Trophoblast cell (in vitro differentiated cells and primary cell): ENCODE data around the gene ASH1L.
"Not testable (repeated sequence)": the region's sequence is repeated elsewhere in the genome, so short reads cannot be mapped to it uniquely, and the experiment has no call there.

Experiments used
- DNase-seq, 2 donors: peaks; one replicate each; pipeline ENCODE4 v3.0.0-alpha.2; 2016
- H2AFZ ChIP-seq: 2 replicates; pipeline ENCODE4 v1.6.1; 2013; ENCODE audit warnings: low read length, moderate library complexity, mild to moderate bottlenecking; ENCODE audit not compliant: insufficient read depth, poor library complexity
- H2AK5ac ChIP-seq: 2 replicates; pipeline ENCODE4 v1.6.1; 2013; ENCODE audit warnings: mild to moderate bottlenecking, low read length
- H2BK120ac ChIP-seq: 2 replicates; pipeline ENCODE4 v1.6.1; 2013; ENCODE audit warnings: low read length, mild to moderate bottlenecking, moderate library complexity; ENCODE audit not compliant: insufficient read depth, poor library complexity
- H2BK12ac ChIP-seq: 2 replicates; pipeline ENCODE4 v1.6.1; 2013; ENCODE audit warnings: mild to moderate bottlenecking, low read length, moderate library complexity
- H2BK5ac ChIP-seq: 2 replicates; pipeline ENCODE4 v1.6.1; 2013; ENCODE audit warnings: low read length, low read depth, moderate library complexity, mild to moderate bottlenecking; ENCODE audit not compliant: poor library complexity
- H3K14ac ChIP-seq: 2 replicates; pipeline ENCODE4 v1.6.1; 2013; ENCODE audit warnings: mild to moderate bottlenecking, low read length
- H3K18ac ChIP-seq: 2 replicates; pipeline ENCODE4 v1.6.1; 2013; ENCODE audit warnings: mild to moderate bottlenecking, low read length
- H3K23ac ChIP-seq: 2 replicates; pipeline ENCODE4 v1.6.1; 2013; ENCODE audit warnings: low read length
- H3K27ac ChIP-seq: 2 replicates; pipeline ENCODE4 v1.5.1; 2013; ENCODE audit warnings: low read depth, mild to moderate bottlenecking, inconsistent platforms, low read length, moderate library complexity
- H3K27me3 ChIP-seq: 2 replicates; pipeline ENCODE4 v1.6.1; 2013; ENCODE audit warnings: inconsistent platforms, mild to moderate bottlenecking, low read length, moderate library complexity; ENCODE audit not compliant: insufficient read depth
- H3K36me3 ChIP-seq, 2 experiments: 1 replicate in 1 of 2; 2 replicates in 1 of 2; pipeline ENCODE4 v1.6.1; 2013; ENCODE audit warnings: low read length in 2 of 2, mild to moderate bottlenecking in 2 of 2, moderate library complexity in 1 of 2; ENCODE audit not compliant: insufficient read depth in 2 of 2, control insufficient read depth in 1 of 2
- H3K4ac ChIP-seq: 2 replicates; pipeline ENCODE4 v1.6.1; 2013; ENCODE audit warnings: low read depth, mild to moderate bottlenecking, low read length, moderate library complexity
- H3K4me1 ChIP-seq, 2 experiments: 1 replicate in 1 of 2; 2 replicates in 1 of 2; pipeline ENCODE4 v1.6.1; 2013; ENCODE audit warnings: low read length in 2 of 2, mild to moderate bottlenecking in 2 of 2, moderate library complexity in 1 of 2; ENCODE audit not compliant: insufficient read depth in 2 of 2, control insufficient read depth in 1 of 2
- H3K4me2 ChIP-seq: 2 replicates; pipeline ENCODE4 v1.6.1; 2013; ENCODE audit warnings: inconsistent platforms, mild to moderate bottlenecking, low read length, moderate library complexity
- H3K4me3 ChIP-seq: 2 replicates; pipeline ENCODE4 v1.5.1; 2013; ENCODE audit warnings: mild to moderate bottlenecking, low read depth, low read length, inconsistent platforms
- H3K79me1 ChIP-seq: one replicate; pipeline ENCODE4 v1.6.1; 2013; ENCODE audit warnings: low read length
- H3K79me2 ChIP-seq: 2 replicates; pipeline ENCODE4 v1.6.1; 2013; ENCODE audit warnings: low read length, mild to moderate bottlenecking; ENCODE audit not compliant: control insufficient read depth, insufficient read depth, poor library complexity
- H3K9ac ChIP-seq: 2 replicates; pipeline ENCODE4 v1.6.1; 2013; ENCODE audit warnings: mild to moderate bottlenecking, low read length
- H3K9me3 ChIP-seq: 2 replicates; pipeline ENCODE4 v1.6.1; 2013; ENCODE audit warnings: low read depth, mild to moderate bottlenecking, control low read depth, inconsistent platforms, low read length; ENCODE audit not compliant: insufficient read depth
- H4K12ac ChIP-seq: 2 replicates; pipeline ENCODE4 v1.6.1; 2013; ENCODE audit warnings: low read depth, mild to moderate bottlenecking, low read length, moderate library complexity
- H4K8ac ChIP-seq: 2 replicates; pipeline ENCODE4 v1.6.1; 2013; ENCODE audit warnings: low read depth, mild to moderate bottlenecking, low read length, moderate library complexity
- H4K91ac ChIP-seq: one replicate; pipeline ENCODE4 v1.6.1; 2013; ENCODE audit warnings: low read depth, mild to moderate bottlenecking, low read length, moderate library complexity
- WGBS: extraction: QIAGEN DNeasy Blood & Tissue Kit; methylation state at CpG from one replicate; pipeline ENCODE4 v1.1.7; 2013; ENCODE audit warnings: missing lambda C conversion rate; ENCODE audit not compliant: insufficient read length, insufficient coverage; ENCODE audit errors: extremely low coverage; 5-methylcytosine and 5-hydroxymethylcytosine counted together

ASH1L gene

GRCh38 chr1:155493595-155493994 lies 69.0 kb downstream of the ASH1L start:
- WGBS: no CpG with 5 or more reads among the region's 4 CpGs
- H3K79me2 ChIP-seq, H2BK5ac ChIP-seq, H3K9ac ChIP-seq, H3K27me3 ChIP-seq, H3K9me3 ChIP-seq, H3K4ac ChIP-seq, H4K8ac ChIP-seq, H2AFZ ChIP-seq, DNase-seq, H3K36me3 ChIP-seq, H3K18ac ChIP-seq, H2BK12ac ChIP-seq, H3K14ac ChIP-seq, H2AK5ac ChIP-seq, H3K27ac ChIP-seq, H3K4me3 ChIP-seq, H2BK120ac ChIP-seq, H4K91ac ChIP-seq, H3K79me1 ChIP-seq, H3K23ac ChIP-seq, H4K12ac ChIP-seq, H3K4me2 ChIP-seq, H3K4me1 ChIP-seq: not testable (repeated sequence)

- not testable (repeated sequence) for H2BK5ac ChIP-seq
Measured at GRCh38 chr1:155488419-155488818, 74.2 kb downstream of the ASH1L start.

DNA sequence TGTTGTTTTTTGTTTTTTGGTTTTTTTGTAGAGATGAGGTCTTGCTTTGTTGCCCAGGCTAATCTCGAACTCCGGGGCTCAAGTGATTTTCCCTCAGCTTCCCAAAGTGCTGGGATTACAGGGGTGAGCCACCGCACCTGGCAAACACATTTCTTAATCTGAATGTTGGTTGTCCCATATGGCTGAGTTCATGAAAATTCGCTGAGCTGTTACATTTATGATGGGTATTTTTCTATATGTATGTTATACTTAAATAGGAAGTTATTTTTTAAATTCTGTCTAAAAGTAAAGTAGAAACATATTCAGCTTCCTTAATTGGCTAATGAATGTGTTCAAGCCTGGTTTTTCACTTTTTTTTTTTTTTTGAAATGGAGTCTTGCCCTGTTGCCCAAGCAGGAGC lies 75.1 kb downstream of the ASH1L start:
- Histone ChIP-seq H4K12ac (no peak overlapping the region), H2BK120ac (no peak overlapping the region), H3K14ac (no peak overlapping the region), H3K36me3 (no peaks in the 10 kb centered on the region), H3K4me1 (no peaks in the 10 kb centered on the region), H3K4me3 (no peak overlapping the region), H3K9ac (no peak overlapping the region), H3K27ac (no peak overlapping the region), H3K23ac (no peak overlapping the region), H3K79me1 (no peaks in the 10 kb centered on the region), H4K8ac (no peak overlapping the region), H2BK12ac (no peak overlapping the region), H2AFZ (no peak overlapping the region), H3K27me3 (no peaks in the 10 kb centered on the region), H3K18ac (no peak overlapping the region), H3K4me2 (no peak overlapping the region), H2AK5ac (no peak overlapping the region), H4K91ac (no peak overlapping the region), H3K9me3 (no peaks in the 10 kb centered on the region), H3K4ac (no peak overlapping the region), H3K79me2 (no peaks in the 10 kb centered on the region), H2BK5ac (no peak overlapping the region)
- DNase-seq: no peak
- no CpG with 5 or more reads among the region's 4 CpGs for WGBS

More at GRCh38 chr1:155488419-155488818, 74.2 kb downstream of the ASH1L start:
- not testable (repeated sequence) for H3K9ac ChIP-seq, H2BK12ac ChIP-seq, H3K14ac ChIP-seq, H3K27ac ChIP-seq, H2BK120ac ChIP-seq, H3K79me2 ChIP-seq, H3K18ac ChIP-seq, H4K8ac ChIP-seq, H3K9me3 ChIP-seq, H4K12ac ChIP-seq, H4K91ac ChIP-seq, H3K4me3 ChIP-seq, H3K4ac ChIP-seq, H3K4me1 ChIP-seq, H3K27me3 ChIP-seq, H2AK5ac ChIP-seq, DNase-seq, H3K36me3 ChIP-seq, H3K23ac ChIP-seq, H2AFZ ChIP-seq, H3K4me2 ChIP-seq, H3K79me1 ChIP-seq
- WGBS: no CpG with 5 or more reads among the region's 6 CpGs

DNA sequence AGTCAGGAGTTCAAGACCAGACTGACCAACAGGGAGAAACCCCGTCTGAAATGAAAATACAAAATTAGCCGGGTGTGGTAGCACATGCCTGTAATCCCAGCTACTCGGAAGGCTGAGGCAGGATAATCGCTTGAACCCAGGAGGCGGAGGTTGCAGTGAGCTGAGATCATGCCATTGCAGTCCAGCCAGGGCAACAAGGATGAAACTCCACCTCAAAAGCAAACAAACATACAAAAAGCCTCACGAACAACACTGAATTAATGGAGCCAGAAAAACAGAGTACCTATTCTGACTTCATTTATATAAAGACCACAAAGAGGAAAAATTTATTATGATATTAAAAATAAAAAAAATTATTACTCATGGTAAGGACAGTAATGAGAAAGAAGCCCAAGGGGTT lies 75.7 kb downstream of the ASH1L start:
- H3K23ac ChIP-seq, H3K14ac ChIP-seq, H4K91ac ChIP-seq, H3K9ac ChIP-seq, H3K79me1 ChIP-seq, H3K4me1 ChIP-seq, H3K79me2 ChIP-seq, H3K18ac ChIP-seq, H2BK120ac ChIP-seq, H3K27ac ChIP-seq, DNase-seq, H2BK5ac ChIP-seq, H3K4me3 ChIP-seq, H3K4ac ChIP-seq, H3K36me3 ChIP-seq, H4K12ac ChIP-seq, H2AFZ ChIP-seq, H3K27me3 ChIP-seq, H3K4me2 ChIP-seq, H3K9me3 ChIP-seq, H2BK12ac ChIP-seq, H4K8ac ChIP-seq, H2AK5ac ChIP-seq: not testable (repeated sequence)
- WGBS: no CpG with 5 or more reads among the region's 6 CpGs
